GM18870 (cell line): Measurements from ENCODE around the gene RRAGA.
"Not testable (repeated sequence)": the region's sequence is repeated elsewhere in the genome, so short reads cannot be mapped to it uniquely, and the experiment has no call there.

ENCODE experiments used
- ATAC-seq: cut with Tn5 transposase; IDR thresholded peaks from one replicate; pipeline ENCODE4 v1.9.1; 2021; ENCODE audit warnings: moderate library complexity; ENCODE audit not compliant: unreplicated experiment

RRAGA gene

GRCh38 chr9:19048966-19049916 lies at the start of gene RRAGA:
Gene RRAGA (plus strand): TSS chr9:19049427. CDS start chr9:19049660, 233 bp downstream.
- ATAC-seq, result peak; percentile 90

GRCh38 chr9:19000133-19000532 lies 49.1 kb upstream of the RRAGA start:
- ATAC-seq, result no peak

- ATAC-seq, result no peak
These were observed 39.7 kb upstream of the RRAGA start for GRCh38 chr9:19009391-19009965.

- ATAC-seq, result no peak
These were observed 31.0 kb upstream of the RRAGA start for GRCh38 chr9:19018201-19018600.

- ATAC-seq, result no peak
These were observed 28.3 kb upstream of the RRAGA start for GRCh38 chr9:19020886-19021455.

GRCh38 chr9:19021649-19022048 lies 27.6 kb upstream of the RRAGA start:
- not testable (repeated sequence) for ATAC-seq

GRCh38 chr9:19022206-19022605 lies 27.0 kb upstream of the RRAGA start:
- ATAC-seq, result peak; percentile 66

GRCh38 chr9:19023078-19023477 lies 26.1 kb upstream of the RRAGA start:
- no peak for ATAC-seq

GRCh38 chr9:19026375-19026774 lies 22.9 kb upstream of the RRAGA start:
- ATAC-seq, result no peak

GRCh38 chr9:19027825-19028224 lies 21.4 kb upstream of the RRAGA start:
- ATAC-seq, result no peak

GRCh38 chr9:19028835-19029451 lies 20.3 kb upstream of the RRAGA start:
- no peak for ATAC-seq

GRCh38 chr9:19030899-19031298 lies 18.3 kb upstream of the RRAGA start:
- peak; percentile 78 for ATAC-seq

- ATAC-seq, result no peak
These were observed 16.8 kb upstream of the RRAGA start for GRCh38 chr9:19032406-19032805.

GRCh38 chr9:19033015-19033414 lies 16.2 kb upstream of the RRAGA start, which contains the start of gene SAXO1:
Gene SAXO1 (minus strand): TSS chr9:19033209. CDS start chr9:19032908, 301 bp downstream.
- ATAC-seq, result no peak

GRCh38 chr9:19036611-19037010 lies 12.6 kb upstream of the RRAGA start:
- no peak for ATAC-seq

- ATAC-seq, result no peak
These were observed 850 bp downstream of the RRAGA start for GRCh38 chr9:19049917-19050636.

- ATAC-seq, result no peak
These were observed 1.7 kb downstream of the RRAGA start for GRCh38 chr9:19050637-19051591.

- no peak for ATAC-seq
These were observed 7.8 kb downstream of the RRAGA start for GRCh38 chr9:19057033-19057432.

GRCh38 chr9:19074229-19074628 lies 25.0 kb downstream of the RRAGA start:
- no peak for ATAC-seq

- ATAC-seq, result no peak
These were observed 25.6 kb downstream of the RRAGA start for GRCh38 chr9:19074836-19075235.
